ENCODE data around the gene OCA2.

OCA2 gene

GRCh38 chr15:28005004-28005527 is 94.0 kb downstream of the OCA2 start:
- no peak for DNase-seq (ENCODE audit: low read depth in 2 of 3, low spot score in 2 of 3)

- DNase-seq (ENCODE audit: low read depth in 2 of 3, low spot score in 2 of 3): no peak
Observed at GRCh38 chr15:28004143-28005003, 94.7 kb downstream of the OCA2 start.

DNA sequence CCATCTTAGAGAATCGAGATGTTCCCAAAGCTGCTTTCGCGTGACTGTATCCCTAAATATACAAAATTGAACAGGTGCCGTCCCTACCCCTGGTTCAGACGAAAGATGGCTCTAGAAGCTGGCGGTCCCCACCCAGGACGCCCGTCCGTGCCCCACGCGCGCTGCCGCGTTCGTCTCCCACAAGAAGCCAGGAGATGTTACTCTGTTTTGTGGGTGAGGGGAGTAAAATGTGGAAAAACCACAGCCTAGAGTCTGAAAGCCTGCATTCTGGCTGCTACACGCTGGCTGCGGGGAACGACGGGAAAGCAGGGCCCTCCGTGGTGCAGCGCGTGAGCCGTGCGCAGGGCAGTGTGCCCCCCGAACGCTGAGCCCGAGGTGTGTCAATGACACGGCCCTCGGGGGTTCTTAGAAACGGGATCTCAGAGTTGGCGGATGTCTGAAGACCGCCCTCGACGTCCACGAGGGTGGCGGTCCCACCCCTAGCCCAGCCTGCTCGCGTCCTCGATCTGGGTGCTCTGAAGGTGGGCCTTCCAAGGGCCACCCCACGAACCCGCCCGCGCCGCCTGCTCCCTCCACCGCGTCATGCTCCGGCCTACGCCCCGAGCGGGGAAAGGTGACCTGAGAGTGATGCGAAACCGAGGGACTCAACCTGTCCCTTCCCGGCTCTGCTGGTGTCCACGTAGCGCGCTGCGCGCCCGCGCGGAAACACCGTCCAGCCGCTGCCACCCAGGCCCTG is 95.6 kb downstream of the OCA2 start:
- DNase-seq (ENCODE audit: low read depth in 2 of 3, low spot score in 2 of 3): no peak

- no peak for DNase-seq (ENCODE audit: low read depth in 2 of 3, low spot score in 2 of 3)
Observed at GRCh38 chr15:28002867-28003266, 96.2 kb downstream of the OCA2 start.

GRCh38 chr15:28002136-28002861 is 96.8 kb downstream of the OCA2 start:
- DNase-seq (ENCODE audit: low read depth in 2 of 3, low spot score in 2 of 3): no peak

DNA sequence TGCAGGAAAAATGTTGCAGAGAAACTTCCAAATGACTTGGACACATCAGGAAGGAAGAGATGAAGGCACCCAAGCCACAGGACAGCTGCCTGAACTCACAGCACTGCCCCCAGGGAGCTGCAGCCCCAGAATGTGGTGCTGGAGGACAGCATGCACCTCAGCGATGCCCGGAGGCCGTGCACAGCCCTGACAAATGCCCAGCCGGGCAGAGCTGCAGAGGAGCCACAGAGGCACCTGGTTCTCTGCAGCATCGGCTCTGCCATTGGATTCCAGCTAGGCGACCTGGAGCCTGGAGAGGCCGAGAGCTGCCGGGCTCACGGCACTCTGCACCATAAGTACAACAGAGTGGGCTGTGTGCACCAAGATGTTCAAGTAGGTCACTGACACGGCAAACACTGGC is 97.5 kb downstream of the OCA2 start:
- no peak for DNase-seq (ENCODE audit: low read depth in 2 of 3, low spot score in 2 of 3)

- DNase-seq (ENCODE audit: low read depth in 2 of 3, low spot score in 2 of 3): no peak
Observed at GRCh38 chr15:27993996-27994780, 104.9 kb downstream of the OCA2 start.

- DNase-seq (ENCODE audit: low read depth in 2 of 3, low spot score in 2 of 3): no peak
Observed at GRCh38 chr15:27993544-27993943, 105.6 kb downstream of the OCA2 start.

- no peak for DNase-seq (ENCODE audit: low read depth in 2 of 3, low spot score in 2 of 3)
Observed at GRCh38 chr15:27990521-27991515, 108.3 kb downstream of the OCA2 start.

DNA sequence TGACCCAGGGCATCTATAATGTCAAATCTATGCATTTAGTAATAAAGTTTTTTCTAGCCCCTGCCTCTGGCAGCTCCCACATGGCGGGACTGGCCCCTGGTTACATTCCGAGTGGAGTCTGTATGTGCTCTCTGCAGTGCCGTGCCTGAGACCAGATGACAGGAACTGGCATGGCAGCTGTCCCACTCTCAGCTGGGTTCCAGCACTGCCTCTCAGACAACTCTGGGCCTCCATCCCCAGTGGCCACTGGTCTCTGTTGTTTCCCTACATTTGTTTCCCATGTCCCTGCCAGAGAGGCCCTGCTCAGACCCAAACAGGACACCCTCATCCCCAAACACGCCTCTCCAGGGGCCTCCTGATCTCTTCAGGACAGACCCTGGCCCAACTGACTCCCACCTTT is 109.3 kb downstream of the OCA2 start:
- DNase-seq (ENCODE audit: low read depth in 2 of 3, low spot score in 2 of 3): no peak

GRCh38 chr15:27989427-27989826 is 109.7 kb downstream of the OCA2 start:
- no peak for DNase-seq (ENCODE audit: low read depth in 2 of 3, low spot score in 2 of 3)

GRCh38 chr15:27985099-27985498 is 114.0 kb downstream of the OCA2 start:
- no peak for DNase-seq (ENCODE audit: low read depth in 2 of 3, low spot score in 2 of 3)

DNA sequence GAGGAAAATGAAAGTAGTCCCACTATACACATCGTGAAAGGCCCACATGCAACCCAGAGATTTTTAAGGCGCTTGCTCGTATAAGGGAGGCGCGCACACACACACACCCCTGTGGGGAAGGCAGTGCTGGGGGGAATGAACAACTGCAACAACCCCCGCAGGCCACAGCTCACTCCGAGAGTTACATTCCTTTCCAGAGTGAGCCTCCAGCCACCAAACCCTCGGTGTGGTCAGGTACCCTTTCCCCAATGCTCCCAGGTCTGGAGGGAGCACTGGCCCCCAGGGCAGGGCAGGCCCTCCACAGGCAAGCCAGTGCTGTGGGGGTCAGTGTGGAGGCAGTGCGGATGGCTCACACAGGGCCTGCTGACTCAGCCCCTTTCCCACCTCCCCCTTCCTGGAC is 115.6 kb downstream of the OCA2 start:
- DNase-seq (ENCODE audit: low read depth in 2 of 3, low spot score in 2 of 3): no peak

- no peak for DNase-seq (ENCODE audit: low read depth in 2 of 3, low spot score in 2 of 3)
Observed at GRCh38 chr15:27977696-27978095, 121.4 kb downstream of the OCA2 start.

DNA sequence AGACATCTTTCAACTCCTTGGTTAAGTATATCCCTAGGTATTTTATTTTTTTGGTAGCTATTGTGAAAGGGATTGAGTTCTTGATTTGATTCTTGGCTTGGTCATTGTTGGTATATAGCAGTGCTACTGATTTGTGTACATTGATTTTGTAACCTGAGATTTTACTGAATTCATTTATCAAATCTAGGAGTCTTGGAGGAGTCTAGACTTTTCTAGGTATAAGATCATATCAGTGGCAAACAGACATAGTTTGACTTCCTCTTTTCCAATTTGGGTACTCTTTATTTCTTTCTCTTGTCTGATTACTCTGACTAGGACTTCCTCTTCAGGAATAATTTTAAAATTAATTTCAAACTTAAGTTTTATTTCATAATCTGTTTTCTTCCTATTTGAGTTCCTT is 125.2 kb downstream of the OCA2 start:
- DNase-seq (ENCODE audit: low read depth in 2 of 3, low spot score in 2 of 3): no peak

DNA sequence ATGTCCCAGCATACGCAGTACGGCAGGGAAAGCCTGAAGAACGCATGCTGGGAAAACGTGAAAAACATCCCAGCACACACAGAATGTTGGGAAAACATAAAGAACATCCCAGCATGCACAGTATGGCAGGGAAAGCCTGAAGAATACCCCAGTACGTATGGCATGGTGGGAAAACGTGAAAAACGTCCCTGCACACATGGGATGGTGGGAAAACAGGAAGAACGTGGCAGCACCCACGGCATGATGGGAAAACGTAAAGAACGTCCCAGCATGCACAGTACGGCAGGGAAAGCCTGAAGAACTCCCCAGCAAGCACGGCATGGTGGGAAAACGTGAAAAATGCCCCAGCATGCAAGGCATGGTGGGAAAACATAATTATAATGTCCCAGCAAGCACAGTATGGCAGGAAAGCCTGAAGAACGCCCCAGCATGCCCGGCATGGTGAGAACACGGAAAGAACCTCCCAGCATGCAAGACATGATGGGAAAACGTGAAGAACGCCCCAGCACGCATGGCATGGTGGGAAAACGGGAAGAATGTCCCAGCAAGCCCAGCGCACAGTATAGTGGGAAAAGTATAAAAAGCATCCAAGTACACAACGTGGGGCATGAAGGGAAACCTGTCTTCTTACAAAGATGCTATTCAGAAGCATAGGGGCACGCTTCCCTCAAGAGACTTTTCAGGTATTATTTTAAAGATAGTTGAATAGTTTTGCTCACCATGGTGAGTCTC is 128.3 kb downstream of the OCA2 start:
- DNase-seq (ENCODE audit: low read depth in 2 of 3, low spot score in 2 of 3): no peak

GRCh38 chr15:27967541-27967940 is 131.6 kb downstream of the OCA2 start:
- DNase-seq (ENCODE audit: low read depth in 2 of 3, low spot score in 2 of 3): no peak

DNA sequence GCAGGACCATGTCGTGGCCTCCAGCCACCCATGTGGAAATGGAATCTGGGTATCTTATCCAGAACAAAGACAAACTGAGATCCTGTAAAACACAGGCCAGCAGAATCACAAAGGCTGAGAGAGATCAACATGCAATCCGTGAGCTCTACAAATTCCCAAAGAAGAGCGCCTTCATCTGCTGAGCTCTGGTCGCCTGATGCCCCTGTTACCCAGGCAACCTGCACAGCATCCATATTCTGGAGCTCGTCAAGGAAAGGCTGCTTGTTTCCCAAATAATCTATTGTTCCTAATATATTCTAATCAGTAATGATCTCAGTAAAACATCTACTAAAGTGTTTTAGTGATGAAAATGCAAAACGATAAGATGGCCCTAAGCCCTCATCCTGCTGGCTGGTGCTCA is 133.6 kb downstream of the OCA2 start:
- DNase-seq (ENCODE audit: low read depth in 2 of 3, low spot score in 2 of 3): no peak

DNA sequence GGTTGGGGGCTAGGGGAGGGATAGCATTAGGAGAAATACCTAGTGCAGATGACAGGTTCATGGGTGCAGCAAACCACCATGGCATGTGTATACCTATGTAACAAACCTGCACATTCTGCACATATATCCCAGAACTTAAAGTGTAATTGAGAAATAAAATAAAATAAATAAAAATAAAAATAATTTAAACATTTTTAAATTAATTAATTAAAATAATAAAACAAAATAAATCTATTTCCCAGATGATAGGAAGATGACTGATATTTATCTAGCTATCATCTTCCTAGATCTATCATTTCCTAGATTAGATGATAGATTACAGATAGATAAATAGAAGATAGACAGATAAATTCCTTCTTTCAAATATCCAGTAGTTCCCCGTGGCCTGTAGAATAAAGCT is 137.3 kb downstream of the OCA2 start:
- DNase-seq (ENCODE audit: low read depth in 2 of 3, low spot score in 2 of 3): no peak

Measured in activated CD8-positive, alpha-beta memory T cell treated with anti-CD3 and anti-CD28 coated beads for 48 hours (primary cell).